ENCODE data around the gene SEMA5A.

Gene SEMA5A

DNA sequence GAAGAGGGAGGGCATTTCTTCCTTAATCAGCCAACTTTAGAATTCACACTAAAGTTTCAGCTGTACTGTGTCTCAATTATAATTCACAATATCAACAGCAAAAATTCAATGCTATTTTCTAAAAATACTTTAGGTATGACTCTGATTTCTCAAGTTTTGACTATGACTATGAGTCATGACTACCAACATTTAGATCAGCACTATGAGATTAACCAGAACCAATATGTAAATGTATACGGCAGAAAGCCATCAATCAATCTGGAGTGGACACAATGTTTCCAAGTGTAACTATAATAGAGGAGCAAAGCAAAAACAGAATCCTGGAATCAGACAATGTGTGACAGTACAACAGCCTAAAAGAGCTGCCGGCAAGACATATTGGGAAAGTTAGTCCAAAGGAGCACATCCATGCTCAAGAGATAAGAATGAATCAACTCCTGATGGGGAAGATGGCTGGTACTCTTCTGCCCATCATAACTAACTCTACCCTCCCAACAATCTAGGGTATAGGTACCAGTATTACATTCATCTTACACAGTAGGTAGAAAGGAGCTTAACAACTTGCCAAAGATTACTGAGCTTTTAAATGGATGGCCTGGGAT is 294.4 kb downstream of the SEMA5A start:
- no peak for DNase-seq

GRCh38 chr5:9249231-9249630 is 296.6 kb downstream of the SEMA5A start:
- no peak for DNase-seq

GRCh38 chr5:9245071-9245470 is 300.8 kb downstream of the SEMA5A start:
- no peak for DNase-seq

DNA sequence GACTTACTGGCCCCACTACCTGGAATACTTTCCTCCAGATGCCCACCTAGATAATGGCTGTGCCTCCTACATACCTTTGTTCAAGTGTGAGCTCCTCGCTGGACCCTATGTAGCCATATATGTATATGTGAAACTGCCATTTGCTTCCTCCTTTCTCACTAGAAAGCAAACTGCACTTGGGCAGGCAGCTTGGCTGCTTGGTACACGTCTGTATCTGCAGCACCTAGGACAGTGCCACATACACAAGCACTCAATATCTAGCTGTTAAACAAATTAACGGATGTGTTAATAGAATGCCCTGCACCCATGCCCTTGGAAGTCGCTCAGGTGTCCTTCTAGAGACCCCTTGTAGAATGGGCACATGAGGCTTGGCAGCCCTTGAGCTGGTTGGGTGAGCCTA is 301.5 kb downstream of the SEMA5A start:
- no peak for DNase-seq

GRCh38 chr5:9241479-9242305 is 304.2 kb downstream of the SEMA5A start:
- peak; percentile 98 for DNase-seq

- peak; percentile 35 for DNase-seq
These were observed 305.4 kb downstream of the SEMA5A start for GRCh38 chr5:9240431-9240830.

DNA sequence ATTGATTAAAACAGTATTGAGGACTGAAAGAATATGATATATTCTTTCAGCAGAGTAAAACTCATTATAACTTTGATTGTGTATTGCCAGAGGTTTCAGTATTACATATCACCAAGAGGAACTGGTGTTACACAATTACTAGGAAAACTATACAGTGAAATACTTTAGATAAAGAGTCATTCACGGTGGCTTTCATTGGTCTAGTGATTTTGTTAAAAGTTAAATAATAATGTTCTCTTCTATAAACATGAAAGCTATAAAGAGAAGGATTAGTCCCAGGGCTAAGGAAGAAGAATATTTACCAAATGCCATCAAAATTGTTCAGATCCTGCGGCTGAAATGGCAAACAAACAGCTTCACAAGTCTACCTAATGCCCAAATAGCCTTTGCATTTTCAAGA is 306.2 kb downstream of the SEMA5A start:
- no peak for DNase-seq

DNA sequence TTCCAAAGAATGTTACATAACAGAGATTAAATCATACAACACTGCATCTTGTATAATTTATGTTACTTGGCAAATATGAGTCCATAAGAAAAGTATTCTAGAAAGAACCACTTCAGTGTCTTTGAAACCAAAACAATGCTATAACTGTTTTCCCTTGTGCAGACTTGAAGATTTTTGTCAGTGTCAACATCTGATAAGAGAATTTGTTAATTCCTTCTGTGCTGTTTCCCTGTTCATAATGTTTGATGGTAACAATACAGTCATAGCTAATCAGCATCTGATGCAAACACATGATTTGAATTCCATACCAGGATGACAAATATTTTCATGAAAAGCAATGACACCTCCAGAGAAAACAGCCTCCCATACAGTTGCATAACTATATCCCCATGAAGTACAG is 306.8 kb downstream of the SEMA5A start:
- peak; percentile 40 for DNase-seq

GRCh38 chr5:9233712-9234111 is 312.2 kb downstream of the SEMA5A start:
- no peak for DNase-seq

DNA sequence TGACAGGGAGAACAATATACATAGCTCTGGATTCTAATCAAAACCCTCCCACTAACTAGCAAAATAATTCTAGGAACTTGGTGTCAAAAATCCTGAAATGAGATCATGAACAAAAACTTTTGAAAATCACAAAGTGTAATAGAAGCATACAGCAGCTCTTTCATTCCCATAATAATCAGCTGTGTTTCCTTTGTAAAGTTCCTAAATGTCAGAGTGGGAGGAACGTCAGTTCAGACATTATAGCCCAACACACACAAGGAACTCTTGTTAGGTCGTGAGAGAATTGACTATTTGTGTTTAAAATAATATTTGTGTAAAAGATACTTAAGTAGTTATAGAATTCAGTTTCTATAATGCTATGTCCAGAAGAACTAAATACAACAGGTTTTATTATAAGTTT is 312.8 kb downstream of the SEMA5A start:
- no peak for DNase-seq

- DNase-seq = no peak
These were observed 314.0 kb downstream of the SEMA5A start for GRCh38 chr5:9231842-9232241.

DNA sequence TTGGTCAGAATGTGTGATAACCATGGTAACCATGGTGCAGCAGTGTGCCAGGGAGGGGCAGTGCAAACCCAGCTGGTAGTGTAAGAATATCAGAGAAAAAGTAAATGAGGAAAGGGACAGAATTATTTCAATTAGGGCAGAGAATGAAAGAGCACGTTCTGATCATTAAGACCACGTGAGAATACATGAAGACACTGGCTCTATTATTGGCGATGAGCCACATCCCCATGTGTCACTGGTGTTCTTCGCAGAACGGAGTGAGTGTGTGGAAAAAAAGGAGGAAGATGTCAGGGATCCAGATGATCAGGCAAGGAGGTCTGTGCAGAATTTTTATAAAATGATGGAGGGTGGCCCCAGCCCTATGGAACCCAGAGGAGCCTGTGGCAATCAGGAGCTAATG is 315.5 kb downstream of the SEMA5A start:
- no peak for DNase-seq

GRCh38 chr5:9226016-9226536 is 319.8 kb downstream of the SEMA5A start:
- no peak for DNase-seq

DNA sequence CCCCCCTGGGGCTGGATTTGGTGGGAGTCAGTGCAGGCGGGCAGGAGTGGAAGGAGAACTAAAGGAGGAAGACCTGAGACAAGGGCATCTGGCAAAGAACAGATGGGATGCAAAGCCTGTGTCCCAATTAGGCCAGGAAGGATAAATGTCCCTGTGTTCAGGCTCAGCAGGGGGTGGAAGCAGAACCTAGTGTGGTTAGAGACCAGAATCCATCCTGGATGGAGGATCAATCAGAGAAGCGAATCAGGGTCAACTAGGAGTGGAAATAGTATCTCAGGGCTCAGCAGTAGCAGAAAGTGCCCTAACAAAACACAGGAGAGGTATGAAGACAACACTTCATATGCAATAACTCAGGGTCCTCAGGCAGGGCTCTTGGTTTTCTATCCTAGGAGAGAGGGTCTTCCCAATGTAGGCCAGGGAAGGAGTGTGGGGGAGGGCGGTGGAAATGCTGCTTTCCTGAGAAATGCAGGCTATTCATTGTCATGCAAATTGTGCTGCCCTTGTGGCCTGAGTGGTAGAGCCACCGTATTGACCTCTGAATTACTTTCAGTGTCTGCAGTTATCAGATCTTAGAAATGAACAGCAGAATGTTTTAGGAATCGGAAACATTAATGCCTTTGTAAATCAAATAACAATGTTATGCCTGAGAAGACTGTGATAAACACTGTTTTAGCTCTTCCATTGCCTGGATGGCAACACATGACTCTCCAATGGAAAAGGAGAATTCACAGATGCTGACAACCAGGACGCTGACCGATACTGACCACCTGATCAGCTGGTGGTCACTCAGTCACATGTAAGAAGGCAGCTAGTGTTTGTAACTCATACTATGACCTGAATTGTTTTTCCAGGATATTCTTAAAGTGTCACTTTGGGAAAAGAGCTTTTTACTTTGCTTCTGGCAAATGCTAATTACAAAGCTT is 323.6 kb downstream of the SEMA5A start:
- DNase-seq = no peak

DNA sequence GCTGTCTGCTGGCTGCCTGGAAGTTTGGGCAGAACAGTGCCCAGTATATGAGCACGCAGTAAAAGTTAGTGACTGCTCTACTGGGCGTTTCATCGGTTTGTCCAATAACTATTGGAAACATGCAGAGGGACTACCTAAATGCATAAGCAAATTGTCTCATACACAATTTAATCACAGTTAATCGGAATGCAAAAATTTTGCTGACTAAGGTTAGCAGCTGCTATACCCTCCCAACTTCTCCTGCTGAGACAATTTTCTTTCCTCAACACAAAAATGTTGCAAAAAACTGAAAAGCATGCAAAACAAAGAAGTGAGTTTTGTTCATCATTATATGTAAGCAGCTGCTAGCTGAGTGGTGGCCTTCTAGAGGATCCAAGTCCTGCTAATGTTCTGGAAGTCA is 327.5 kb downstream of the SEMA5A start:
- DNase-seq = no peak

GRCh38 chr5:9212605-9213004 is 333.3 kb downstream of the SEMA5A start:
- no peak for DNase-seq

DNA sequence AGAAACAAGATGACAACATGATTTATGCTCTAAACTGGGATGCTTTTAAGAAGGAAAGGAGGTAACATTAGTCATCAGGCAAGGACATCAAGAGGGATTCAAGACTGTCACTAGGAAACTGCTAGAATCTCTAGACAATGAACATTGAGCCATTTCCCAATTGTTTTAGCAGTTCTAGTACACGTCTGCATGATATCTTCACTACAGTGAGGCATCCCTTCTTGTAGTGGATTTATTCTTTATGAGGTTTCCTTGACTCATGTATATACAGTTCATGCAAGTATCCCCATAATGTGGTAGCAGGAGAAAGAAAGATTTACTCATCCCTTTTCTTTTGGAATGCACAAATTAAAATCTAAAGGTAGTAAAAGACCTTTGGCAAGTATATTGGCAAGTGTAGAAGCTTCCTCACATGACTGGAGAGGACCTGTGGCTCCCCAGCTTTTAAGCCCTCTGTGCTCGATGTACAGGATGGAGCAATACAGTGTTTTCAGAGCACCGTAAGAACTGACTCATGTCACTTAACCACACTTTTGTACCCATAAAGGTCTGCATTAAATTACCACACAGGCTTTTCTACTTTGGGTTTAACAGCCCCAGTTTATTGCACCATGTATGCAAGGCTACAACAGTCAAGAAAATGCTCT is 335.9 kb downstream of the SEMA5A start:
- no peak for DNase-seq

DNA sequence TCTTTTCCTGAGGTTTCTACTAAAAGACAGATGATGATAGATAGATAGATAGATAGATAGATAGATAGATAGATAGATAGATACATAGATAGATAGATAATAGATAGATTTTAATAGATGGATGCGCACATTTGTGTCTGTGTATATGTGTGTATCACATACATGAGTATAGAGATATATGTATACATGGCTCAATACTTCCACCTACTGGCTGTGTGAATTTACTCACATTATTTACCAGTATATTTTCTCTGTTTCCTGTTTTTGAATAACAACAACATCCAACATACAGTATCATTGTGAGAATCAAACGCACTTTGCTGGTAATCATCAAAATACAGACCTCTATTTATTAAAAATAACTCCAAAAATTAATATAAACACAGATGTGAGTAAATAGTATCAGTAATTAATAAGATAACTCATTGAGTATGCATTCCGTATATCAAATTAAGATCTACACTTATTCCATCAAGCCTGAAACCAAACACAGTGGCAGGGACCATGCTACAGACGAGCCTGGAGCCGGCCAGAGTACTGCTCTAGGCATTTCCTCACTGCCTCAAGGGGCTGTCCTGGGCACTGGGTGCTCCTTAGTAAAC is 338.0 kb downstream of the SEMA5A start:
- DNase-seq = peak; percentile 67

- DNase-seq = no peak
These were observed 343.2 kb downstream of the SEMA5A start for GRCh38 chr5:9202636-9203035.

- no peak for DNase-seq
These were observed 344.1 kb downstream of the SEMA5A start for GRCh38 chr5:9201761-9202160.

DNA sequence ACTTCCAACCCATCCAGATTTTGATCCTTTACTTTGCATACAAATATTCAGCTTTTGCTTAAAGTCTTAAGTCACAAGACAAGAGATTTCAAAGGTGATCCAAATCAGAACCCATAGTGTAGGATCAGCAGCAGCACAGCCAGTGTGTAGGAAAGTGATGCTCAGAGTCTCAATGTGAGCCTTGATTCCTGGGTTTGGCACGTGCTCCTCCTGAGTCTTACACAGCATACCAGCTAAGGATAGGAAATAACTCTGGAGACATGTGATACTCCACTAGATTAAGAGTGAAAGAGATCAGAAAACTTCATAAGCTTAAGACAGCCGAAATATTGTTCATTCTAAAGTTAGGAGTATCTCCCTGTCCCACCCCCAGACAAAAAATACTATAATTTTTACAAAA is 344.9 kb downstream of the SEMA5A start:
- DNase-seq = no peak

GRCh38 chr5:9198394-9198793 is 347.5 kb downstream of the SEMA5A start:
- no peak for DNase-seq

Data from NCI-H526 treated with DMSO at 0.1 percent for 48 hours (cell line).